Body of pancreas (tissue), 4 donors: ENCODE results near the gene SAG. TPM values are rescaled to one million over a fixed set of nuclear protein-coding genes. Genes with fewer than 3 reads are reported as not detected.

ENCODE experiments used
- ATAC-seq: fragments of 150-250 bp; one replicate; pipeline ENCODE4 v1.9.1; 2016
- DNase-seq, 4 donors: peaks; one replicate each; pipeline ENCODE4 v3.0.0-alpha.2; 2019
- H3K27ac ChIP-seq, 4 donors: fragments of 200-600 bp; sonication (generic); 1 replicate in 3 of 4; 2 replicates in 1 of 4; pipeline versions ENCODE4 v1.5.1 to v1.6.1; 2016 to 2019; ENCODE audit warnings: mild to moderate bottlenecking in 1 of 4, mixed read lengths in 1 of 4, moderate library complexity in 1 of 4
- H3K27me3 ChIP-seq, 2 donors: fragments of 200-600 bp; sonication (generic); one replicate each; pipeline ENCODE4 v1.6.0; 2016; ENCODE audit warnings: mild to moderate bottlenecking in 1 of 2
- H3K36me3 ChIP-seq, 2 donors: fragments of 200-600 bp; sonication (generic); replicated peaks in 1 of 2; 2 replicates each; pipeline ENCODE4 v1.5.1; 2016; ENCODE audit warnings: low read depth in 2 of 2; ENCODE audit not compliant: insufficient read depth in 1 of 2
- H3K4me1 ChIP-seq: fragments of 200-600 bp; sonication (generic); one replicate; pipeline ENCODE4 v1.6.0; 2016
- H3K4me3 ChIP-seq, 2 donors: fragments of 200-600 bp; sonication (generic); 1 replicate in 1 of 2; 2 replicates in 1 of 2; pipeline ENCODE4 v1.5.1; 2016 to 2019
- H3K9me3 ChIP-seq, 3 donors: fragments of 200-600 bp; sonication (generic); 1 replicate in 2 of 3; 2 replicates in 1 of 3; pipeline ENCODE4 v1.5.1; 2016
- CTCF ChIP-seq, 7 experiments: fragments of 450-650 bp in 4 of 7; fragments of 200-600 bp in 3 of 7; sonication (generic) in 3 of 7; IDR thresholded peaks; one replicate each; pipeline ENCODE4 v1.5.1; 2016 to 2019; ENCODE audit warnings: antibody characterized with exemption in 7 of 7
- POLR2A ChIP-seq, 3 donors: fragments of 450-650 bp; IDR thresholded peaks; one replicate each; pipeline ENCODE4 v1.6.1; 2016; ENCODE audit warnings: antibody characterized with exemption in 3 of 3, mild to moderate bottlenecking in 2 of 3
- WGBS, 2 donors: methylation state at CpG; one replicate each; pipeline ENCODE4 v1.1.5; 2017; 5-methylcytosine and 5-hydroxymethylcytosine counted together
- intact Hi-C: fragments of 100-400 bp; cut with DNase I; formaldehyde crosslinking; loops from one replicate; pipeline ENCODE4 v1.15.1; 2023
- small RNA-seq: library from RNA; depleted of rRNA; stranded (forward); fragments of <200 nt; gene quantifications from one replicate; pipeline ENCODE3, GENCODE V24; 2016
- total RNA-seq, 2 donors: library from RNA; depleted of rRNA; stranded (reverse); fragments of >200 nt; gene quantifications; one replicate each; pipeline ENCODE4 v1.1.0, GENCODE V29; 2016

SAG gene
- total RNA-seq, 2 donors from 2014 or later: not detected

GRCh38 chr2:233387667-233388528 is 80.3 kb downstream of the SAG start:
- Histone ChIP-seq H3K27me3 (no peaks in the 10 kb centered on the region), H3K9me3 (no peaks in the 10 kb centered on the region), H3K4me3 (no peak overlapping the region), H3K27ac (peak overlapping the region; percentile 13 to 59 (median 42)), H3K36me3 (no peaks in the 10 kb centered on the region), H3K4me1 (peaks cover 13% of the 10 kb centered on the region)
- ATAC-seq (peak; percentile 88), DNase-seq (peak; percentile 84 to 89 (median 89))
- intact Hi-C loops: no loop called here
- TF ChIP-seq CTCF (IDR thresholded peaks at IDR 0.05) (no peak), POLR2A (IDR thresholded peaks at IDR 0.05) (no peak)
- WGBS, 2 donors: 30 to 44% methylated on average over 19 to 25 of the region's 25 CpGs

DNA sequence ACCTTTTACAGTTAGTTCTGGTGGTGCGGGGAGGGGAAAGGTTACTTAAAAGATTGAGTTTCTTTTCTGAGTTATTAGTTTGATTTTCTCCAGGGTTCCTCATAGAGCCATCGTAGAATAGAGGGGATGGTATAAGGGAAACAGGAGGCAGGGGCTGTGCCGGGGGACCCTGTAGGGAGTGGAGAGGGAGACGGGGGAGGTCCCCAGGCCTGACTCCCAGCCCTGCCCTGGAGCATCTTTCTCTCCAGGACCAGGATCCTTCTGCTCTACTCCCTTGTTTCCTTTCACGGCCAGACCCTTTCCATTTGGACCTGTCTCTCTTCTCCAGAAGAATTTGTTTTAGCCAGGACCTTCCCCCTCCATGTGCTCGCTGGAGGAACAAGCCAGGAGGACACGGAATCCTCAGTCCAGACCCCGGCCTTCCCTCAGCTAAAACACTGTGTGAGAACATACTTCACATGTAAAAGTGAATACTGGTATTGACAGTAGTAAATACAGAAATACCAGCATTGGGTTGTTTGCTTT is 82.0 kb downstream of the SAG start:
- intact Hi-C loops: no loop called here
- TF ChIP-seq POLR2A (IDR thresholded peaks at IDR 0.05) (no peak), CTCF (IDR thresholded peaks at IDR 0.05) (no peak)
- Histone ChIP-seq H3K4me1 (peaks cover 13% of the 10 kb centered on the region), H3K36me3 (no peaks in the 10 kb centered on the region), H3K4me3 (no peak overlapping the region), H3K27ac (no peak overlapping the region), H3K27me3 (no peaks in the 10 kb centered on the region), H3K9me3 (no peaks in the 10 kb centered on the region)
- DNase-seq: no peak
- ATAC-seq: no peak
- 90 to 94% methylated on average over 8 of the region's 8 CpGs for WGBS, 2 donors

DNA sequence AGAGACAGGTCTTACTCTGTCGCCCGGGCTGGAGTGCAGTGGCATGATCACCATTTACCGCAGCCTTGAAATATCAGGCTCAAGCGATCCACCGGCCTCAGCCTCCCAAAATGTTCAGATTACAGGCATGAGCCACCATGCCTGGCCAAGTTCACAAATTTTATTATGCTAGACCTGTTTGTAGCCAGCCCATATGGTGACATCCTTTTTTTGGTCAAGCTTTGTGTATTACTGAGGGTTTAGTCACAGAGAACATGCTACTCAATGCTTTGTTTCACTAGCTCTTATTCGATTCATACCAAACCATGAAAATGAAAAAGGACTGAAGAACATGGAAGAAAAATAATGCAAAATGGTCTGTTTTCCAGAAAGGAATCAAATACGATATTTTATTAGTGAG is 88.1 kb downstream of the SAG start:
- no peak for ATAC-seq
- intact Hi-C loops: no loop called here
- H3K36me3 ChIP-seq: no peaks in the 10 kb centered on the region

More for the DNA sequence above, 88.1 kb downstream of the SAG start:
- no peak overlapping the region for H3K27ac ChIP-seq
- H3K4me1 ChIP-seq: no peaks in the 10 kb centered on the region
- TF ChIP-seq CTCF (IDR thresholded peaks at IDR 0.05): no peak
- no peak for TF ChIP-seq POLR2A (IDR thresholded peaks at IDR 0.05)
- 89 to 94% methylated on average over 7 of the region's 7 CpGs for WGBS, 2 donors
- DNase-seq: no peak
- no peaks in the 10 kb centered on the region for H3K9me3 ChIP-seq
- no peaks in the 10 kb centered on the region for H3K27me3 ChIP-seq
- no peak overlapping the region for H3K4me3 ChIP-seq

Small RNAs within 50 kb of the gene (small RNA-seq; reads per million reads assigned to genes)
- gene RF00019 (not detected), gene SCARNA5 (378 reads per million, percentile 98 among the genes with 10 or more reads in this experiment), gene SCARNA6 (52.8 reads per million, percentile 95 among the genes with 10 or more reads in this experiment)

Other genes starting within 250 kb of the SAG start
- gene INPP5D, start 247.5 kb upstream of the SAG start, total RNA-seq: 1 to 10 TPM in 1 of 2 donors, under 1 TPM in 1; 0.99 to 8.8 TPM
- gene ATG16L1, start 56.1 kb upstream of the SAG start, total RNA-seq: 10 to 100 TPM; 23.7 to 29.1 TPM
- 10 to 100 TPM in 1 of 2 donors, 1 to 10 TPM in 1; 9.1 to 30.3 TPM for gene DGKD, start 46.7 kb downstream of the SAG start, total RNA-seq